Neural crest cell (in vitro differentiated cells): ENCODE measurements around the gene MARK4. TPM values are rescaled to one million over a fixed set of nuclear protein-coding genes. Genes with fewer than 3 reads are reported as not detected.

Source experiments
- DNase-seq: peaks from one replicate; pipeline ENCODE4 v3.0.0; 2021; ENCODE audit warnings: low read depth, mixed read lengths, low spot score
- H3K27ac Mint-ChIP-seq: one replicate; pipeline ENCODE4 v1.8.0; 2021; ENCODE audit warnings: mild to moderate bottlenecking, mixed read lengths; ENCODE audit not compliant: unreplicated experiment
- H3K27me3 Mint-ChIP-seq: 2 replicates; pipeline ENCODE4 v1.8.0; 2021; ENCODE audit warnings: low read depth, mild to moderate bottlenecking, mixed read lengths
- H3K36me3 Mint-ChIP-seq: 2 replicates; pipeline ENCODE4 v1.8.0; 2021; ENCODE audit warnings: low read depth, mild to moderate bottlenecking, mixed read lengths
- H3K4me1 Mint-ChIP-seq: 2 replicates; pipeline ENCODE4 v1.8.0; 2021; ENCODE audit warnings: mixed read lengths
- H3K4me3 Mint-ChIP-seq: one replicate; pipeline ENCODE4 v1.8.0; 2021; ENCODE audit warnings: mild to moderate bottlenecking, mixed read lengths
- H3K9me3 Mint-ChIP-seq: 2 replicates; pipeline ENCODE4 v1.8.0; 2021; ENCODE audit warnings: mixed read lengths
- CTCF ChIP-seq: fragments of 200-600 bp; sonication (generic); conservative IDR thresholded peaks from 2 replicates; pipeline ENCODE4 v1.5.0; 2021; ENCODE audit warnings: antibody characterized with exemption, mild to moderate bottlenecking
- total RNA-seq: library from RNA; stranded (reverse); gene quantifications from 2 replicates; pipeline ENCODE4 v1.2.1, GENCODE V29; 2021

Gene MARK4
- total RNA-seq, 1 donor from 2014 or later = 59.8 TPM

- TF ChIP-seq CTCF = no peak
- H3K9me3 Mint-ChIP-seq = no peaks in the 10 kb centered on the region
- no peak overlapping the region for H3K27ac Mint-ChIP-seq
- no peaks in the 10 kb centered on the region for H3K36me3 Mint-ChIP-seq
- DNase-seq = no peak
- H3K27me3 Mint-ChIP-seq = peaks cover 47% of the 10 kb centered on the region
- H3K4me3 Mint-ChIP-seq = no peak overlapping the region
- peaks cover 6% of the 10 kb centered on the region for H3K4me1 Mint-ChIP-seq
These were observed 64.2 kb downstream of the MARK4 start for GRCh38 chr19:45315304-45315703.

GRCh38 chr19:45320997-45321775, 70.1 kb downstream of the MARK4 start:
- Mint-ChIP-seq H3K27ac (no peak overlapping the region), H3K27me3 (peaks cover 44% of the 10 kb centered on the region), H3K4me1 (peaks cover 21% of the 10 kb centered on the region), H3K36me3 (no peaks in the 10 kb centered on the region), H3K9me3 (no peaks in the 10 kb centered on the region), H3K4me3 (no peak overlapping the region)
- DNase-seq = no peak
- TF ChIP-seq CTCF = no peak

- no peaks in the 10 kb centered on the region for H3K36me3 Mint-ChIP-seq
- H3K27me3 Mint-ChIP-seq = peaks cover 40% of the 10 kb centered on the region
- TF ChIP-seq CTCF = no peak
- H3K27ac Mint-ChIP-seq = no peak overlapping the region
- H3K9me3 Mint-ChIP-seq = no peaks in the 10 kb centered on the region
- no peak for DNase-seq
- no peak overlapping the region for H3K4me3 Mint-ChIP-seq
- peaks cover 24% of the 10 kb centered on the region for H3K4me1 Mint-ChIP-seq
These were observed 70.8 kb downstream of the MARK4 start for GRCh38 chr19:45321848-45322247.

- Mint-ChIP-seq H3K9me3 (no peaks in the 10 kb centered on the region), H3K27me3 (peaks cover 38% of the 10 kb centered on the region), H3K36me3 (no peaks in the 10 kb centered on the region), H3K4me1 (peaks cover 24% of the 10 kb centered on the region), H3K27ac (no peak overlapping the region), H3K4me3 (no peak overlapping the region)
- DNase-seq = no peak
- no peak for TF ChIP-seq CTCF
These were observed 71.2 kb downstream of the MARK4 start for GRCh38 chr19:45322311-45322710.

- H3K4me1 Mint-ChIP-seq = peaks cover 24% of the 10 kb centered on the region
- H3K4me3 Mint-ChIP-seq = no peak within 1 kb of the TSS
- DNase-seq = no peak
- TF ChIP-seq CTCF = no peak
- H3K36me3 Mint-ChIP-seq = no peaks in the 10 kb centered on the region
- H3K27me3 Mint-ChIP-seq = peaks cover 33% of the 10 kb centered on the region
- no peaks in the 10 kb centered on the region for H3K9me3 Mint-ChIP-seq
- H3K27ac Mint-ChIP-seq = no peak within 1 kb of the TSS
These were observed 71.7 kb downstream of the MARK4 start, which contains the start of gene CKM for GRCh38 chr19:45322744-45323281. Gene CKM, minus strand, starts transcription at chr19:45322875. Its CDS starts 3,162 bp downstream, at chr19:45319713.
